GM20431 (cell line): ENCODE measurements around the gene TTC3.
"Not testable (repeated sequence)": the region's sequence is repeated elsewhere in the genome, so short reads cannot be mapped to it uniquely, and the experiment has no call there.

Source experiments
- in situ Hi-C: fragments of 300-500 bp; cut with MseI, MboI; formaldehyde crosslinking; loops from one replicate; pipeline ENCODE4 v1.15.0; 2020; ENCODE audit warnings: low sequenced_read_pairs; ENCODE audit not compliant: unreplicated experiment

TTC3 gene

DNA sequence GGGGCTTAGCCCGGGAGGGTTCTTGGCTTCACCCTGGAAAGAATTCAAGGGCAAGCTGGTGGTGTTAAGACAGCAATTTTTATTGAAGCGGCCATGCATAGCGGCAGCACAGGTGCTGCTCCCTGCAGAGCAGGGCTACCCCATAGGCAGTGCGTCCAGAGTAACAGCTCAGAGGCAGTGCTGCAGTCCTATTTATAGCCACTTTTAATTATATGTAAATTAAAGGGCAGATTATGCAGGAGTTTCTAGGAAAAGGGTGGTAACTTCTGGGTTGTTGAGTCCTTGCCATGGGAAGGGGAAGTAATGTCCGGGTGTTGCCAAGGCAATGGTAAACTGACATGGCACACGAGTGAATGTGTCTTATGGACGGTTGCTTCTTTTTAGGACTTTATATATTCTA, 137.1 kb downstream of the TTC3 start:
- in situ Hi-C loops: no loop called here

DNA sequence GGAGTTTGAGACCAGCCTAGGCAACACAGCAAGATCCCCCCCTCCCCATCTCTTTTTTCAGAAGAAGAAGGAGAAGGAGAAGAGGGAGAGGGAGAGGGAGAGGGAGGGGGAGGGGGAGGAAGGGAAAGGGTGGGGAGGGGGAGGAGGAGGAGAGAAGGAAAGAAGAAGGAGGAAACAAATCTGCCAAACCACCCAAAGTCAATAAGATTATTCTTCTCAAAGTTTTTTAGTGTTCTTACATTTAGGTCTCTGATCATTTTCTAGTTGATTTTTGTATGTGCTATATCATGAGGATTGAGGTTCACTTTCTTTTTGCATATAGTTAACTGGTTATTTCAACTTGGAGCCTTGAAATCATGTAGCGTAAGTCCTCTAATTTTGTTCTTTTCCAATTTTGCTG, 137.7 kb downstream of the TTC3 start:
- in situ Hi-C loops: no loop called here

GRCh38 chr21:37214952-37215351, 141.9 kb downstream of the TTC3 start:
- in situ Hi-C loops: no loop called here

DNA sequence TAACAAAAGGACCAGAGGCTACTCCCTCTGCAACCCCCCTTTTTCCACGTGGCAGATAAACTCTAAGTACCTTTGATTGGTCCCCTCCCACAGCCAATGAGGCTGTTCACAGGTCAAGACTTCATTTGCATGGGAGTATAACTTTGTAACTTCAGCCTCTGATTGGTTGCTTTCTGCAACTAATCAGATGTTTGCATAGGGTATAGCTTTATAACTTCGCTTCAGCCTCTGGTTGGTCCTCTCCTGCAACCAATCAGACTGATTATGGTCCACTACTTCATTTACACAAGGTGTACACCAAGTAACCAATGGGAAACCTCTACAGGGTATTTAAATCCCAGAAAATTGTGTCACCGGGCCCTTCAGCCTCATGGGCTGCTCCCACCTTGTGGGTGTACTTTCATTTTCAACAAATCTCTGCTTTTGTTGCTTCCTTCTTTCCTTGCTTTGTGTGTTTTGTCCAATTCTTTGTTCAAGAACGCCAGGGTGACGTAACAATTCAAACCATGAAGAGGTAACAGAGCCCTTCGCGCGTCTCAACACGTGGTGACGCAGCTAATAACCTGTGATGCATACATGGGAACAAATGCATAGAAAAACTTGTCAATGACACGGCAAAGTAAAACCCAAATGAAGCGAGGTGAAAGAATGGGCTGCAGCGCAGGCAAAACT, 146.8 kb downstream of the TTC3 start:
- in situ Hi-C loops: no loop called here

- in situ Hi-C loops: no loop called here
These were observed 147.5 kb downstream of the TTC3 start for GRCh38 chr21:37220433-37220980.

GRCh38 chr21:37220981-37221664, 148.1 kb downstream of the TTC3 start:
- in situ Hi-C loops: no loop called here

GRCh38 chr21:37222248-37222647, 149.2 kb downstream of the TTC3 start:
- in situ Hi-C loops: not testable (repeated sequence)

DNA sequence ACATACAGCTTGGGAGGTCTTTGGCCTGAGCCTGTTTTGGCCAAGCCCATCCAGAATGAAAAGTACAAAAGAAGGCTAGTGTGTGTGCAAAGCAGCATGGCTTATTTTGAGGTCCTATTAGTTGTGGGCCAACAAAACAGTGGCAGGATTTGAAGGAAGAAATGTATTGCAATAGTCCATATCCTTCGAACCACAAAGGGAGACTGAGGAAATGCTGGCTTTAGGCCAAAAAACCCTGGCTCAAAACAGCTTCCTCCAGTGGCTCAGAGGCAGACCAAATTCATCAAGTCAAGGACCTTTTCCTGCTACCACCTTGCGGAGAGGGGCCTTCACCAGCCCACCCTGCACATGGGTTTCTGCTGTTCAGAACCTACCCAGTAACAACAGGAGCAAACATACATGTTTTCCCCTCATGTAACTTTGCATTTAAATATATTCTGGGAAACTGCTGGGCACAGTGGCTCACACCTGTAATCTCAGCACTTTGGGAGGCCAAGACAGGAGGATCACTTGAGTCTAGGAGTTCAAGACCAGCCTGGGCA, 150.8 kb downstream of the TTC3 start:
- in situ Hi-C loops: no loop called here

- in situ Hi-C loops: no loop called here
These were observed 152.1 kb downstream of the TTC3 start for GRCh38 chr21:37224861-37225839.

DNA sequence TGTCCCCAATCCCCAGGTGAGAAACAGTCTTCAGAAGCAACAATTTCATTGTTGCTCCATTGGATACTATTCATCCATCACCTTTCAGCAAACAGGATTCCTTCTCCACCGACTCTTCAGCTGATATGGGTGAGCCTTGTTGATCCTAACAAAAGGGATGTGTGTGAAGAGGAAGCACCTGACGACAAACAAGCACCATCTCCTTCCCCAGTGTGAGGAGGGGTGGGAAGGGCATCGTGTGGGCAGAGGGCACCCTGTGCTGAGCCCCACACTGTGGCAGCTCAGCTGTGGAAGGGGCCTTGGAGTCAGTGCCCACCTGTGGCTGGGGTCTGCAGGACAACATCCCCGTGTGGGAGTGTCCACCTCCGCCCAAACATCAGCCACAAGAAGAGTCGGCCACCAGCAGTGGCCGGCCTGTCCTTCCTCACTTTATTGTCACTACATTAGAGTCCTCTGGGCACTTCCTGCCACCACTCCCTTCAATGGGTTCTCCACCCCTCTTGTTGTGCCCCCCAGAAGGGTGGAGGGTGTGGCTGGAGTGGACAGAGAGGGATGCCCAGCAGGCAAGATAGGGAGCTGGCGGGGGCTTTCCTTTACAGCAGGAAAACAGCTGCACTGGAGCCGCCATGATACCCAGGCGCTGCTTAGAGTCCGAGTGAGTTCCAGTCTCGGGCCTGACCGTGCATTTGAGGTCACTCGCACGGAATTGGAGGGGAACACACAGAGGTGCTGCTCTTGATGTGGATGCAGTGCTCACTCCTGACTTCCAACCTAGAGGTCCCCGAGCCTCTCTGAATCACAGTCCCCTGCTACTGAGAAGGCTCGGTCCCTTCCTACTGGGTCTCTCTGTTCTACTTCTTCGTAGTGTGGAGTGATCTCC, 153.2 kb downstream of the TTC3 start:
- in situ Hi-C loops: no loop called here

GRCh38 chr21:37227071-37228002, 154.3 kb downstream of the TTC3 start:
- in situ Hi-C loops: no loop called here

GRCh38 chr21:37228003-37228400, 154.9 kb downstream of the TTC3 start:
- in situ Hi-C loops: no loop called here

- in situ Hi-C loops: no loop called here
These were observed 157.7 kb downstream of the TTC3 start for GRCh38 chr21:37230632-37231248.

DNA sequence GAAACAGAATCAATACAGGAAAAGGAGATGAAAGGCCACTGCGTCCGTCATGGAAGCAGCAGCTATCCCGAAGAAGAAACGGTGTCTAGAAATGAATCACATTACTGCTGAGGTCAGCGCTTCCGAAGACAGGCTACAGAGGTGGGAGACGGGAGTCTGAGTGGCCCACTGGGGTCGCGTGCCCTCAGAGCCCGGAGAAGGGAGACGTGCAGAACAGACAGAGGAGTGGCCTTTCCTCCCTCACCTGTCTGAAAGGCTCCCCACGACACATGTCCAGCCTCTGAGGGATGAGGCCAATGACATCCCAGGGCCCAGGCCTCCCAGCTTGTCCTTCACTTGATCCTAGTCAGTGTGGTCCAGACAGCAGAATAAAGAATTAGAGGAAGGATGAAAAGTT, 158.2 kb downstream of the TTC3 start:
- in situ Hi-C loops: no loop called here

- in situ Hi-C loops: no loop called here
These were observed 158.6 kb downstream of the TTC3 start for GRCh38 chr21:37231671-37232070.

DNA sequence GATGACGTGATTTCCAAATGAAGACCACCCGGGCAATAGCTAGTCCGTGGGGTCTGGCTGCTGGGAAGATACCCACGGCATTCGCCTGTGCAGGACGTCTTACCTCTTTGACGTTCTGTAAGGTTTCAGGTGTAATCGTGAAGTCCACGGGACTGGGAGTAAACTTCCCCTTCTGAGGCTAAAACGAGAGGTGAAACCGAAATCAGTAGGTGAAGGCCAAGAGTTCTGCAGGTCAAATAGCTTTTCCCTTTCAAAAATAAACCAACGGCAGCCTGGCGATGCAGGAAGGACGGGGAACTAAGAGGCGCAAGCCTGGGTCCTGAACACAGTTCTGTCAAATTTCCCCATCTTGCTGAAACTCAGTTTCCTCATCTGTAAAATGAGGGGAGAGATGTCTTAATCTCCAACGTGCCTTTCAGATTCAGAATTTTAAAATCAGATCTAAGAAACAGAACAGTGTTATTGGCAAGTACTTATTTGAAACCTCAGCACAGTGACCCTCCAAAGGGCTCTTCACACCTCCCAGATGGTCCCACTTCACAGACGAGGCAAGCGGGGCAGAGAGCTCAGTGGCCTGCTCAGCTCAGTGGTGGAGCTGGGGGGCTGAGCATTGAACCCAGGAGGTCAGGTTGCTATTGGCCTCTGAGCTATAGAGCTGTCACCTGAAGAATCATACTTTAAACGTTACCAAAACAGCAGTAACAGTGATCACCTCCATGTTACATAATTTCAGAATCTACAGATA, 159.4 kb downstream of the TTC3 start:
- in situ Hi-C loops: no loop called here

GRCh38 chr21:37233551-37234146, 160.6 kb downstream of the TTC3 start:
- in situ Hi-C loops: no loop called here
